ENCODE data around the gene MYL9. TPM values are rescaled to one million over a fixed set of nuclear protein-coding genes. Genes with fewer than 3 reads are reported as not detected.

The MYL9 gene
- total RNA-seq, 4 donors from 2014 or later = 156 to 974 (median 332) TPM

- peak in 2 of 3 donors; percentile 15 to 39 for TF ChIP-seq POLR2AphosphoS5 (IDR thresholded peaks at IDR 0.05)
- no peak for TF ChIP-seq POLR2A (IDR thresholded peaks at IDR 0.05)
Observed at GRCh38 chr20:36549942-36550789, 8.8 kb downstream of the MYL9 start.

GRCh38 chr20:36550790-36551299, 9.5 kb downstream of the MYL9 start:
- TF ChIP-seq, protein P1, sequence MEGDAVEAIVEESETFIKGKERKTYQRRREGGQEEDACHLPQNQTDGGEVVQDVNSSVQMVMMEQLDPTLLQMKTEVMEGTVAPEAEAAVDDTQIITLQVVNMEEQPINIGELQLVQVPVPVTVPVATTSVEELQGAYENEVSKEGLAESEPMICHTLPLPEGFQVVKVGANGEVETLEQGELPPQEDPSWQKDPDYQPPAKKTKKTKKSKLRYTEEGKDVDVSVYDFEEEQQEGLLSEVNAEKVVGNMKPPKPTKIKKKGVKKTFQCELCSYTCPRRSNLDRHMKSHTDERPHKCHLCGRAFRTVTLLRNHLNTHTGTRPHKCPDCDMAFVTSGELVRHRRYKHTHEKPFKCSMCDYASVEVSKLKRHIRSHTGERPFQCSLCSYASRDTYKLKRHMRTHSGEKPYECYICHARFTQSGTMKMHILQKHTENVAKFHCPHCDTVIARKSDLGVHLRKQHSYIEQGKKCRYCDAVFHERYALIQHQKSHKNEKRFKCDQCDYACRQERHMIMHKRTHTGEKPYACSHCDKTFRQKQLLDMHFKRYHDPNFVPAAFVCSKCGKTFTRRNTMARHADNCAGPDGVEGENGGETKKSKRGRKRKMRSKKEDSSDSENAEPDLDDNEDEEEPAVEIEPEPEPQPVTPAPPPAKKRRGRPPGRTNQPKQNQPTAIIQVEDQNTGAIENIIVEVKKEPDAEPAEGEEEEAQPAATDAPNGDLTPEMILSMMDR (IDR thresholded peaks at IDR 0.05) = no peak
- TF ChIP-seq POLR2AphosphoS5 (IDR thresholded peaks at IDR 0.05) (peak in 2 of 3 donors; percentile 40 to 77), POLR2A (IDR thresholded peaks at IDR 0.05) (peak; percentile 17)
- no peaks in the 10 kb centered on the region for H3K9me3 ChIP-seq
- intact Hi-C loops (cut with DNase I; ENCODE audit: low total_unique reads) = no loop called here
- peak overlapping the region; percentile 31 to 99 (median 62) for H3K27ac ChIP-seq
- DNase-seq = no peak
- no peaks in the 10 kb centered on the region for H3K36me3 ChIP-seq
- H3K4me3 ChIP-seq = no peak overlapping the region
- H3K27me3 ChIP-seq = no peaks in the 10 kb centered on the region
- H3K4me1 ChIP-seq = peaks cover 0 to 5% (median 0%) of the 10 kb centered on the region in 4 donors
- 62% methylated on average over 11 of the region's 15 CpGs; no CpG with 5 or more reads in 1 of the 2 donors for WGBS, 2 donors (ENCODE audit: low coverage in 1 of 2)
- in situ Hi-C loops (cut with MboI; ENCODE audit: low pct_ligation_motif_present in 1 of 4, low pct_unique_long_range_greater_than_20kb in 1 of 4, low sequenced_read_pairs in 3 of 4) = loop anchor here in 2 of 4 donors (10.0 to 25.0 kb wide), 2 partner anchors 54 to 211 kb away; partner anchors contain the start of genes RAB5IF (in 2 of the 2) and DSN1 (in 1 of the 2)

More at GRCh38 chr20:36549942-36550789, 8.8 kb downstream of the MYL9 start:
- Histone ChIP-seq H3K36me3 (no peaks in the 10 kb centered on the region), H3K27ac (peak overlapping the region; percentile 31 to 99 (median 62)), H3K4me1 (peaks cover 0 to 5% (median 0%) of the 10 kb centered on the region in 4 donors), H3K9me3 (no peaks in the 10 kb centered on the region), H3K27me3 (no peaks in the 10 kb centered on the region), H3K4me3 (no peak overlapping the region)
- intact Hi-C loops (cut with DNase I; ENCODE audit: low total_unique reads) = no loop called here
- WGBS, 2 donors (ENCODE audit: low coverage in 1 of 2) = 68% methylated on average over 15 of the region's 16 CpGs; no CpG with 5 or more reads in 1 of the 2 donors
- DNase-seq = no peak
- in situ Hi-C loops (cut with MboI; ENCODE audit: low pct_ligation_motif_present in 1 of 4, low pct_unique_long_range_greater_than_20kb in 1 of 4, low sequenced_read_pairs in 3 of 4) = loop anchor here in 2 of 4 donors (10.0 to 25.0 kb wide), 2 partner anchors 55 to 212 kb away; partner anchors contain the start of genes RAB5IF (in 2 of the 2) and DSN1 (in 1 of the 2)

DNA sequence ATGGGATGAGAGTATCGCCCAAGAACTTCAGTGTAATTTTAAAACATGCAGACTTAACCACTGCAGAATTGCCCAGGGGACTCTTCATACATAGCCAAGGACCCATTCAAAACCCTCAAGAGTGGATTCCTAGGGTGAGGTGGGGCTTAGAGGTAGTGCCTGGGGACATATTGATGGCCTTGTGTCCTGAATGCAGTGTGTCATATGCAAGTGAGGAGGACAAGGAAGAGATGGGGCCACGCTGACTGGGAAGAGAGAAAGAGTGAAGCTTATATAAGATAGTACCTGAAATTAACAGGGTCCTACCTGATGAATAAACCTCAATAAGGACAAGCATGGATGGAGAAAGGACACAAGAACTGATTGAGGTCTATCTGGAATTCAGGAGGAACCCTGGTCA, 13.9 kb downstream of the MYL9 start:
- H3K36me3 ChIP-seq = no peaks in the 10 kb centered on the region
- no peaks in the 10 kb centered on the region for H3K9me3 ChIP-seq
- no peak overlapping the region for H3K4me3 ChIP-seq
- intact Hi-C loops (cut with DNase I; ENCODE audit: low total_unique reads) = loop anchor here (5.0 kb wide), 1 partner anchor 37 kb away; no protein-coding TSS in a partner anchor
- DNase-seq = no peak
- WGBS, 2 donors (ENCODE audit: low coverage in 1 of 2) = 92 to 94% methylated on average over 2 of the region's 2 CpGs
- TF ChIP-seq, protein P1 (IDR thresholded peaks at IDR 0.05) = no peak
- TF ChIP-seq POLR2A (IDR thresholded peaks at IDR 0.05) = no peak
- no peak for TF ChIP-seq EP300 (IDR thresholded peaks at IDR 0.05; ENCODE audit: low read depth)
- no peak for TF ChIP-seq POLR2AphosphoS5 (IDR thresholded peaks at IDR 0.05)
- no peaks in the 10 kb centered on the region for H3K4me1 ChIP-seq
- in situ Hi-C loops (cut with MboI; ENCODE audit: low pct_ligation_motif_present in 1 of 4, low pct_unique_long_range_greater_than_20kb in 1 of 4, low sequenced_read_pairs in 3 of 4) = loop anchor here in 2 of 4 donors (10.0 to 25.0 kb wide), 2 partner anchors 50 to 207 kb away; partner anchors contain the start of genes RAB5IF (in 2 of the 2) and DSN1 (in 1 of the 2)
- H3K27me3 ChIP-seq = no peaks in the 10 kb centered on the region
- H3K27ac ChIP-seq = no peak overlapping the region

DNA sequence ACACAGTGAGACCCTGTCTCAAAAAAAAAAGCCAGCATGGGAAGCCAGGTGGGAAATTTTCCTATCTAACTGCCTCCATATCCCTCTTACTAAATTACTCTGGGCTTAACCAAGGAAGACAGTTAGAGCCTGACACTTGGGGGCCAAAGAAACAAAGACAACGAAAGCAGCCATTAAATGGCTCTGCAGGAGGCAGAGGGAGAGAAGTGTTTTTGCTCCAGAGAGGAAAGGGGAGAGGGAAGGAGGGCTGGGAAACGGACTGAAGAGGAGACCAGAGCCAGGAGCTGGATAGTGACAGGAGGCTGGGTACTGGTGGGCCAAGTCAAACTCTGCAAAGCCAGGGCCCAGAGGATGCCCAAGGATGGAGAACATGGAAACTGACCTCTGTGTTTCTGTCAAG, 21.4 kb downstream of the MYL9 start:
- TF ChIP-seq, protein P1 (IDR thresholded peaks at IDR 0.05) = no peak
- TF ChIP-seq POLR2A (IDR thresholded peaks at IDR 0.05) = no peak
- no peak overlapping the region for H3K4me3 ChIP-seq
- no peaks in the 10 kb centered on the region for H3K9me3 ChIP-seq
- no peaks in the 10 kb centered on the region for H3K4me1 ChIP-seq
- intact Hi-C loops (cut with DNase I; ENCODE audit: low total_unique reads) (no loop called here), in situ Hi-C loops (cut with MboI; ENCODE audit: low pct_ligation_motif_present in 1 of 4, low pct_unique_long_range_greater_than_20kb in 1 of 4, low sequenced_read_pairs in 3 of 4) (loop anchor here in 1 of 4 donors (25.0 kb wide), 1 partner anchor 200 kb away; the partner anchor contains the start of gene DSN1)
- DNase-seq = no peak
- H3K27ac ChIP-seq = no peak overlapping the region
- WGBS, 2 donors (ENCODE audit: low coverage in 1 of 2) = 40 to 92% methylated on average over 1 to 2 of the region's 2 CpGs
- no peaks in the 10 kb centered on the region for H3K36me3 ChIP-seq
- H3K27me3 ChIP-seq = no peaks in the 10 kb centered on the region

All from transverse colon (tissue), 4 donors.